ENCODE measurements around the gene THSD4. TPM values are rescaled to one million over a fixed set of nuclear protein-coding genes. Genes with fewer than 3 reads are reported as not detected.

The THSD4 gene
- total RNA-seq, 1 experiment from 2014 or later = 65.4 TPM

DNA sequence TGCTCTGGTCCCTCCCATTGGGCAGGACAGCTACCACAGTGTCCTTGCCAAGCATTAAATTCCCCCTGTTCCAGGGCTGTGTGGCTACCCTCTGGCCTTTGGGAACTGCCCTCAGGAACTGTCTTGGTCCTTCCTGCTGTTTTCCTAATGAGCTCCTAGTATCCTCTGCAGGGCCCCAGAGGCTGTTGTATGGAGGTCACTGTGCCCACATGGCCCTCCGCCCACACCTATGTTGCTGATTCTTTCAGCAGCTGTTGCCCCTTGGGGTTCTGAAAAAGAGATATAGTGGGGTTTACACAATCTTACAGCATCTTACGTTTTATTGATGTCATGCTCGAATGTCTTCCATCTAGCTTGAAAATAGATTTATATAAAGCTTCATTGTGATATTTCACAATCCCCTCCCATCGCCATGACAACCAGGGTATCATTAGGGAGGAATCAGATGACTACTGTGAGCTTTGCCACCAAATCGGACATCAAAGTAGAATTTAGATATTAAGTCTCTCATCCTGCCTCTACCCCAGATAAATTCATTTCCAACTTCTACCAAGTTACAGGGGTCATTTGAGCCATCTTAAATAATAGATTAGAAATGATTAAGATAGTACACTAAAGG is 598.0 kb downstream of the THSD4 start:
- Histone ChIP-seq H3K36me3 (ENCODE audit: control insufficient read depth, insufficient read depth, low read length) (no peaks in the 10 kb centered on the region), H3K4me1 (ENCODE audit: control insufficient read depth, insufficient read depth, low read length) (no peaks in the 10 kb centered on the region), H3K27ac (ENCODE audit: low read length) (no peak overlapping the region), H3K9me3 (ENCODE audit: control insufficient read depth, insufficient read depth, low read depth, low read length) (no peaks in the 10 kb centered on the region), H3K27me3 (ENCODE audit: control insufficient read depth, insufficient read depth, low read length) (no peaks in the 10 kb centered on the region), H3K4me3 (ENCODE audit: low read depth in 2 of 2, low read length in 2 of 2) (no peak overlapping the region)
- ChIA-PET CTCF (no interaction called here), POLR2A (no interaction called here)
- ATAC-seq (no peak), DNase-seq (ENCODE audit: low read depth, low spot score) (no peak)
- TF ChIP-seq, protein P1, sequence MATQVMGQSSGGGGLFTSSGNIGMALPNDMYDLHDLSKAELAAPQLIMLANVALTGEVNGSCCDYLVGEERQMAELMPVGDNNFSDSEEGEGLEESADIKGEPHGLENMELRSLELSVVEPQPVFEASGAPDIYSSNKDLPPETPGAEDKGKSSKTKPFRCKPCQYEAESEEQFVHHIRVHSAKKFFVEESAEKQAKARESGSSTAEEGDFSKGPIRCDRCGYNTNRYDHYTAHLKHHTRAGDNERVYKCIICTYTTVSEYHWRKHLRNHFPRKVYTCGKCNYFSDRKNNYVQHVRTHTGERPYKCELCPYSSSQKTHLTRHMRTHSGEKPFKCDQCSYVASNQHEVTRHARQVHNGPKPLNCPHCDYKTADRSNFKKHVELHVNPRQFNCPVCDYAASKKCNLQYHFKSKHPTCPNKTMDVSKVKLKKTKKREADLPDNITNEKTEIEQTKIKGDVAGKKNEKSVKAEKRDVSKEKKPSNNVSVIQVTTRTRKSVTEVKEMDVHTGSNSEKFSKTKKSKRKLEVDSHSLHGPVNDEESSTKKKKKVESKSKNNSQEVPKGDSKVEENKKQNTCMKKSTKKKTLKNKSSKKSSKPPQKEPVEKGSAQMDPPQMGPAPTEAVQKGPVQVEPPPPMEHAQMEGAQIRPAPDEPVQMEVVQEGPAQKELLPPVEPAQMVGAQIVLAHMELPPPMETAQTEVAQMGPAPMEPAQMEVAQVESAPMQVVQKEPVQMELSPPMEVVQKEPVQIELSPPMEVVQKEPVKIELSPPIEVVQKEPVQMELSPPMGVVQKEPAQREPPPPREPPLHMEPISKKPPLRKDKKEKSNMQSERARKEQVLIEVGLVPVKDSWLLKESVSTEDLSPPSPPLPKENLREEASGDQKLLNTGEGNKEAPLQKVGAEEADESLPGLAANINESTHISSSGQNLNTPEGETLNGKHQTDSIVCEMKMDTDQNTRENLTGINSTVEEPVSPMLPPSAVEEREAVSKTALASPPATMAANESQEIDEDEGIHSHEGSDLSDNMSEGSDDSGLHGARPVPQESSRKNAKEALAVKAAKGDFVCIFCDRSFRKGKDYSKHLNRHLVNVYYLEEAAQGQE (IDR thresholded peaks at IDR 0.05; ENCODE audit: insufficient read depth in 1 of 2, low read depth in 2 of 2, low read length in 1 of 2) = no peak
- TF ChIP-seq SIN3A (IDR thresholded peaks at IDR 0.05; ENCODE audit: borderline replicate concordance, insufficient read depth, low read depth, low read length) (no peak), TCF7L2 (IDR thresholded peaks at IDR 0.05; ENCODE audit: low read depth, low read length) (no peak), POLR2AphosphoS5 (IDR thresholded peaks at IDR 0.05; ENCODE audit: low read depth, low read length) (no peak)
- TF ChIP-seq, protein P2, sequence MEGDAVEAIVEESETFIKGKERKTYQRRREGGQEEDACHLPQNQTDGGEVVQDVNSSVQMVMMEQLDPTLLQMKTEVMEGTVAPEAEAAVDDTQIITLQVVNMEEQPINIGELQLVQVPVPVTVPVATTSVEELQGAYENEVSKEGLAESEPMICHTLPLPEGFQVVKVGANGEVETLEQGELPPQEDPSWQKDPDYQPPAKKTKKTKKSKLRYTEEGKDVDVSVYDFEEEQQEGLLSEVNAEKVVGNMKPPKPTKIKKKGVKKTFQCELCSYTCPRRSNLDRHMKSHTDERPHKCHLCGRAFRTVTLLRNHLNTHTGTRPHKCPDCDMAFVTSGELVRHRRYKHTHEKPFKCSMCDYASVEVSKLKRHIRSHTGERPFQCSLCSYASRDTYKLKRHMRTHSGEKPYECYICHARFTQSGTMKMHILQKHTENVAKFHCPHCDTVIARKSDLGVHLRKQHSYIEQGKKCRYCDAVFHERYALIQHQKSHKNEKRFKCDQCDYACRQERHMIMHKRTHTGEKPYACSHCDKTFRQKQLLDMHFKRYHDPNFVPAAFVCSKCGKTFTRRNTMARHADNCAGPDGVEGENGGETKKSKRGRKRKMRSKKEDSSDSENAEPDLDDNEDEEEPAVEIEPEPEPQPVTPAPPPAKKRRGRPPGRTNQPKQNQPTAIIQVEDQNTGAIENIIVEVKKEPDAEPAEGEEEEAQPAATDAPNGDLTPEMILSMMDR (IDR thresholded peaks at IDR 0.05) = no peak
- in situ Hi-C loops (cut with HindIII; ENCODE audit: low pct_unique_long_range_greater_than_20kb, low sequenced_read_pairs) = no loop called here
- BruUV-seq (replicated peaks) = no TSS peak
- intact Hi-C loops (cut with micrococcal nuclease; ENCODE audit: unreplicated experiment) = no loop called here

DNA sequence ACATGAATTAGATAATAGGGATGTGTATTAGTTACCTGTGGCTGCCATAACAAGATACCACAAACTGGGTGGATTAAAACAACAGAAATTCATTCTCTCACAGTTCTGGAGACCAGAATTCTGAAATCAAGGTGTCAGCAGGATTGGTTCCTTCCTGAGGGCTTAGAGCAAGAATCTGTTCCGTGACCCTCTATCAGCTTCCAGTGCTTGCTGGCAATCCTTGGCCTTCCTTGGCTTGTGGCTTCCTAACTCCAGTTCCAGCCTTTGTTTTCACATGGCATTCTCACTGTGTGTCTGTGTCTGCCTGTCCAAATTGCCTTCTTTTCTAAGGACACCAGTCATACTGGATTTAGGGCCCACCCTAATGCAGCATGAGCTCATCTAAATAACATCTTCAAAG is 600.6 kb downstream of the THSD4 start:
- ATAC-seq = no peak
- no peak for DNase-seq (ENCODE audit: low read depth, low spot score)
- Histone ChIP-seq H3K27ac (ENCODE audit: low read length) (no peak overlapping the region), H3K9me3 (ENCODE audit: control insufficient read depth, insufficient read depth, low read depth, low read length) (no peaks in the 10 kb centered on the region), H3K4me1 (ENCODE audit: control insufficient read depth, insufficient read depth, low read length) (no peaks in the 10 kb centered on the region), H3K36me3 (ENCODE audit: control insufficient read depth, insufficient read depth, low read length) (no peaks in the 10 kb centered on the region), H3K27me3 (ENCODE audit: control insufficient read depth, insufficient read depth, low read length) (no peaks in the 10 kb centered on the region), H3K4me3 (ENCODE audit: low read depth in 2 of 2, low read length in 2 of 2) (no peak overlapping the region)
- in situ Hi-C loops (cut with HindIII; ENCODE audit: low pct_unique_long_range_greater_than_20kb, low sequenced_read_pairs) = no loop called here
- ChIA-PET POLR2A (no interaction called here), CTCF (no interaction called here)
- TF ChIP-seq, protein P1 (IDR thresholded peaks at IDR 0.05; ENCODE audit: insufficient read depth in 1 of 2, low read depth in 2 of 2, low read length in 1 of 2) = no peak
- no peak for TF ChIP-seq TCF7L2 (IDR thresholded peaks at IDR 0.05; ENCODE audit: low read depth, low read length)
- TF ChIP-seq, protein P2 (IDR thresholded peaks at IDR 0.05) = no peak
- no peak for TF ChIP-seq SIN3A (IDR thresholded peaks at IDR 0.05; ENCODE audit: borderline replicate concordance, insufficient read depth, low read depth, low read length)
- TF ChIP-seq POLR2AphosphoS5 (IDR thresholded peaks at IDR 0.05; ENCODE audit: low read depth, low read length) = no peak
- intact Hi-C loops (cut with micrococcal nuclease; ENCODE audit: unreplicated experiment) = no loop called here
- no TSS peak for BruUV-seq (replicated peaks)
